Epithelial cell of proximal tubule (primary cell): ENCODE measurements around the gene AOAH. TPM values are rescaled to one million over a fixed set of nuclear protein-coding genes. Genes with fewer than 3 reads are reported as not detected.
"Not testable (repeated sequence)": the region's sequence is repeated elsewhere in the genome, so short reads cannot be mapped to it uniquely, and the experiment has no call there.

Source experiments
- DNase-seq: peaks from one replicate; pipeline ENCODE4 v3.0.0-alpha.2; 2011; ENCODE audit warnings: low read depth
- H3K4me3 ChIP-seq: 2 replicates; pipeline ENCODE4 v1.5.1; 2011; ENCODE audit warnings: low read depth, mild to moderate bottlenecking, low read length
- CTCF ChIP-seq: conservative IDR thresholded peaks from 2 replicates; pipeline ENCODE4 v1.5.1; 2012; ENCODE audit warnings: low read depth, mild to moderate bottlenecking, low read length
- total RNA-seq: library from RNA; depleted of rRNA; stranded (reverse); fragments of >200 nt; gene quantifications from 2 replicates; pipeline ENCODE4 v1.2.3, GENCODE V29; 2015

Gene AOAH
- total RNA-seq, 1 donor from 2014 or later: 1.2 TPM

- TF ChIP-seq CTCF: no peak
- H3K4me3 ChIP-seq: no peak overlapping the region
- no peak for DNase-seq
Measured at GRCh38 chr7:36506130-36506798, 218.0 kb downstream of the AOAH start.

GRCh38 chr7:36504617-36505016, 219.7 kb downstream of the AOAH start:
- DNase-seq, H3K4me3 ChIP-seq: not testable (repeated sequence)

- not testable (repeated sequence) for DNase-seq, H3K4me3 ChIP-seq
Measured at GRCh38 chr7:36504216-36504615, 220.1 kb downstream of the AOAH start.

GRCh38 chr7:36497775-36498174, 226.5 kb downstream of the AOAH start:
- no peak for DNase-seq
- H3K4me3 ChIP-seq: no peak overlapping the region
- no peak for TF ChIP-seq CTCF

GRCh38 chr7:36497176-36497575, 227.1 kb downstream of the AOAH start:
- not testable (repeated sequence) for DNase-seq, H3K4me3 ChIP-seq

- no peak for TF ChIP-seq CTCF
- H3K4me3 ChIP-seq: no peak overlapping the region
- DNase-seq: no peak
Measured at GRCh38 chr7:36496576-36496975, 227.7 kb downstream of the AOAH start.

- DNase-seq: no peak
- no peak for TF ChIP-seq CTCF
- no peak overlapping the region for H3K4me3 ChIP-seq
Measured at GRCh38 chr7:36491317-36491716, 233.0 kb downstream of the AOAH start.

GRCh38 chr7:36490419-36490830, 233.9 kb downstream of the AOAH start:
- no peak overlapping the region for H3K4me3 ChIP-seq
- no peak for DNase-seq
- no peak for TF ChIP-seq CTCF

- DNase-seq, H3K4me3 ChIP-seq: not testable (repeated sequence)
Measured at GRCh38 chr7:36488672-36489071, 235.6 kb downstream of the AOAH start.
